Measurements from ENCODE around the gene PLEKHJ1.
A peak's percentile ranks its signal among the peaks of the same experiment; 100 is the strongest.
"Not testable (repeated sequence)": the region's sequence is repeated elsewhere in the genome, so short reads cannot be mapped to it uniquely, and the experiment has no call there.

The PLEKHJ1 gene

DNA sequence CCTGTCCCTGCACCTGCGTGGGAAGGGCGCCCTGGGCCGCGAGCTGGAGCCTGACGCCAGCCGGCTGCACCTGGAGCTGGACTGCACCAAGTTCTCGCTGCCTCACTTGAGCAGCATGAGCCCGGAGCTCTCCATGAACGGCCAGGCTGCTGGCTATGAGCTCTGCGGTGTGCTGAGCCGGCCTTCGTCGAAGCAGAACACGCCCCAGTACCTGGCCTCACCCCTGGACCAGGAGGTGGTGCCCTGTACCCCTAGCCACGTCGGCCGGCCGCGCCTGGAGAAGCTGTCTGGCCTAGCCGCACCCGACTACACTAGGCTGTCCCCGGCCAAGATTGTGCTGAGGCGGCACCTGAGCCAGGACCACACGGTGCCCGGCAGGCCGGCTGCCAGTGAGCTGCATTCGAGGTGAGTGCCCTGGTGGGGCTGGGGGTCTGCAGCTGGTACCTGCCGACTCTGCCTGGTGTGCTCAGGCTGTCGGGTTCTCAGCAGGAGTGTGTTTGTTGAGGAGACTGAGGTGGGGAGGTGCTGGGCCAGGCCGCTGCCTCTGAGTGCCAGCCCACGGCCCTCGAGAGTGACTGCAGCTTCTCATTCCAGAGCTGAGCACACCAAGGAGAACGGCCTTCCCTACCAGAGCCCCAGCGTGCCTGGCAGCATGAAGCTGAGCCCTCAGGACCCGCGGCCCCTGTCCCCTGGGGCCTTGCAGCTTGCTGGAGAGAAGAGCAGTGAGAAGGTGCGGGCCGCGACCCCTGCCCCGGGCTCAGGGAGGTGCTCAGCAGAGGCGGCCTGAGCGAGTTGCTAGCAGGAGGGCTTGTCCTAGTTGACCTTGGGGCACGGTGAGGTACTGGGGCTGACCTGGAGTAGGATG, 19.5 kb downstream of the PLEKHJ1 start:
- no peak for DNase-seq

DNA sequence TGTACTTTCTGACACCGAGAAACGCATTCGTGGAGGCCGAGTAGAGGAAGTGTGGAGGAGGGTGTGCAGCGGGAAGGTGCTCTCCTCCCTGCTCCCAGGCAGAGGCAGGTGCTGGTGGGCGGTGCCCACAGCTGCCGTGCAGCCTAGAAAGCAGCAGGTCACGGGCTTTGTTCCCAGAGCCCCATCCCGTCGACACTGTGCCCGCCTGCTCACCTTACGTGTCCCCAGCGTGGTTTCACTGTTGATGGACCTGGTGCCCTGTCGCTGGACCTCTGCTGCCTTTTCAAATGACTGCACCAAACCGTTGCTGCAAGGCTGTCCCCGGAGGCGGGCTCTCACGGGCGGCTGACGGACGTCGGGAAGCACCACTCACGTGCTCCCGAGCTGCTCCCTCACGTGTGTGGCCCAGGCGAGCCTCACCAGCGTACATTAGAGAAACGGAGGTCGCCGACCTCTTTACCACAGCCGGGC, 20.8 kb downstream of the PLEKHJ1 start:
- peak; percentile 62 for DNase-seq

DNA sequence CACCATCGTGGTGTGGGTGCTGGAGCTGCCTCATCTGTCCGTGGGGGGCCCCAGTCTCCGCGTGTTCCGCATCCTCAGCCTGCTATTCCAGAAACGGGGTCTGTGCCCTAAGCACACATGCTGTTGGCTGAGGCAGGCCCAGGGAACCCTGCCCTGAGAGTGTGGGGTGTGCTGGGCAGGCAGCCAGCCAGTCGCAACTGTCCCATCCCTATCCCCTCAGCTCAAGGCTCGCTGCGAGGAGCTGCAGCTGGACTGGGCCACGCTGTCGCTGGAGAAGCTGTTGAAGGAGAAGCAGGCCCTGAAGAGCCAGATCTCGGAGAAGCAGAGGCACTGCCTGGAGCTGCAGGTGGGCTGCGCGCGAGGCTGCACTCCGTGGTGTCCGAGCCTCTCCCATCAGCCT, 21.9 kb downstream of the PLEKHJ1 start:
- DNase-seq, result no peak

DNA sequence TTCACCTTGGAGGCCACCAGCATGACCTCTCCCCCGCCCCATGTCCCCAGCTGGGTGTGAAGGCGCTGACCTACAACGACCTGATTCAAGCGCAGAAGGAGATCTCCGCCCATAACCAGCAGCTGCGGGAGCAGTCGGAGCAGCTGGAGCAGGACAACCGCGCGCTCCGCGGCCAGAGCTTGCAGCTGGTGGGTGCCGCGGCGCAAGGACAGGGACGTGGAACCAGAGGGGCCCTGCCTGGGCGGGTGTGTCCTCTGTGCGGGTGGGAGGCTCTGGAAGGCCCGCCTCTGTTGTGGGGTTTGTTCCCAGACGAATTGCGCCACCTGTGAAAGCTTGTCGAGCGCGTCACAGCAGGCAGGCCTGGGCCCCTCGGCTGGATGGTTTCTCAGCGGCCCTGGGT, 22.3 kb downstream of the PLEKHJ1 start:
- DNase-seq, result no peak

- no peak for DNase-seq
Measured at GRCh38 chr19:2212861-2213711, 23.0 kb downstream of the PLEKHJ1 start.

DNA sequence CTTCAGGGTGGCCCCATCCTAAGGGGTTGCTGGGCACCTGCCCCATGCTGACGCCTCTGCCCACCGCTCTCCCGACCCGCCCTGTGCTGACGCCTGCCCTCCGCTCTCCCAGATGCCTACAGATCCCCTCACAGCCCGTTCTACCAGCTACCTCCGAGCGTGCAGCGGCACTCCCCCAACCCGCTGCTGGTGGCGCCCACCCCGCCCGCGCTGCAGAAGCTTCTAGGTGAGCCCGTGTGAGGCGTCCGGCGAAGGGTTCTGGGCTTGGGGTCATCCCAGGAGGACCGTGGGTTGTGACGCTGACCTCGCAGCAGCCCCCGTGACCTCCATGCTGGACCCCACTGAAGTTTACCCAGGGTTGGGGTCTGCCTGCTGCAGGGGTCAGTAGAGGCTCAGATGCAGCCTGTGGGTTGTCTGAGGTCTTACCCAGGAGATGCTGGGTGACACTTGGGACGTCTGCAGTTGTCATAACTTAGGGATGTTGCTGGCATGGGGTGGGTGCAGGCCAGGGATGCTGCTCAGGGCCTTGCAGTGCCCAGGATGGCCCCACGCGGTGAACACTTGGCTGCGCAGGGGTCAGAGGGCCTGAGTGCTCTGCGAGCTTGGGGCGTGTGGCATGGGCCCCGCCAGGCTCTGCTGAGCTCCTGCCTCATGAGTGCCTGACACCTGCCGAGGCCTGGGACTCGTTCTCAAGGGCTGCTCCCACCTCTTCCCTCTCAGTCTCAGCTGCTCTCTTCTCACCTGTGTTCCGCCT, 25.0 kb downstream of the PLEKHJ1 start:
- DNase-seq, result no peak

DNA sequence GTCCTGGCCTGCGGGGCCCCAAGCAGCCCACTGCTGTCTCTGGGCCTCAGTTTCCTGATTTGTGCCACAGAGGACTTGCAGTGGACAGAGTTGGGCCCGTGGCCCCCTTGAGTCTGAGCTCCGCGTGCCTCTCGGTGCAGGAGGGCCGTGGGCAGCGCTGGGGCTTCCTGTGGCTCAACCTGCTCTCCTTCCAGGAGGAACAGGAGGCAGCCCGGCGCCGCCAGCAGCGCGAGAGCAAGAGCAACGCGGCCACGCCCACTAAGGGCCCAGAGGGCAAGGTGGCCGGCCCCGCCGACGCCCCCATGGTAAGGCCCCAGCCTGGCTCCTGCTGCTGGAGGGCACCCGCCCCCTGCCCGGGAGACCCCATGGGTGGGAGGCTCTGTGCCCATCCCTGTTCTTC, 25.9 kb downstream of the PLEKHJ1 start:
- no peak for DNase-seq

DNA sequence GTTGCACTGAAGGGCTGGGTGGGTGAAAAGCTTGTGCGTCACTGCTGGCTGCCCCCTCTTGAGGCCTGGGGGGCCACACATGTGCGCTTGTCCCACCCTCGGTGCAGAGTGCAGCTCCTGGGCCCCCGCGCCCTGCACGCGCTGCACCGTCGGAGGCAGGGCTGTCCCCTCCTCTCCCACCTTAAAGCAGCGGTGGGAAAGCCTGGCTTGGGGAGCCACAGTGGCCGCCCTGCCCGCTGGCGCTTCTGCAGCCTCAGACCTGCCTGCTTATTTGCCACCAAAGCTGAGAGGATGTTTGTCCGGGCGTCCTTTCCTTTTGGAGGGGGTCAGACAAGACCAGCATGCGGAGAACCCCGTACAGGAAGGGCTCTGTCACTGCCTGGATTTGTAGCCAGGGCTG, 26.7 kb downstream of the PLEKHJ1 start:
- DNase-seq, result no peak

- no peak for DNase-seq
Measured at GRCh38 chr19:2208975-2209374, 27.2 kb downstream of the PLEKHJ1 start.

DNA sequence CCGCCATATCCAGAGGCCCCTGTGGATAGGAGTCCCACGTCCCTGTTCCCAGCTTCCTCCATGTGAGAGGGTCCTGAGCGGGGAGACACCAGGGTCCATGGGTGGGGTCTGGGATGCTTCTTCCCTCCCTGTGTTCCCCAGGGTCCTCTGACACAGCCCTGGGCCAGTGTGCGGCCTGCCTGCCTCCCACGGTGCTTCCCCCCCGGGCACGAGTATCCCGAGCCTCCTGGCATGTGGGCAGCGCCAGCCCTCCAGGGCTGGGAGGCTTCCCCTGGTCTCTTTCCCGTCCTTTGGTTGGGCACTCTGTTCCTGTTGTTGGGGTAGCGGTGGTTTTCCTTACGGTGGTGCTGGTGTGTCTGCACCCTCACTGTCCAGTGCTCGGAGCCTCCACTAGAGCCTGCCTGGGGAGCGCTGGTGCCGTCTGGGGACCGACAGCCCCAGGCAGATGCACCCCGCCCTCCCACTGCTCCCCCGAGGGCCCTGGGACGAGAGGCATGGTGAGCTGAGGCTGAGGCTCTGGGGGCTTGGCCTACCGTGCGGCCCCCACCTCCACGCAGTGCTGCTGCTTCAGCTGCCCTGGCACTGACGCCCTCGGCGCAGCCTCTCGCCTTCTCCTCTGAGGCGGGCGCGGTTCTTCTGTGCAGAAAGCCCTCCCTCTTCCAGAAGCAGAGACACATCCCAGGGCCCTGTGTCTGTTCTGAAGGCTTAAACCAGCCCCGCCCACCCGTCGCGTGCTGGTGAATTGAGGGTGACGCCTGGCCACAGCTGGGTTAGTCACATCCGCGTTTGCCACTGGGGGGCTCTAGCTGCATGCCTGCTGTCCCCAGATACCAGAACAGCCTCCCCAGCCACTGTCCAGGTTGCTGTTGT, 27.9 kb downstream of the PLEKHJ1 start:
- peak; percentile 39 for DNase-seq

GRCh38 chr19:2207008-2207407, 29.1 kb downstream of the PLEKHJ1 start:
- no peak for DNase-seq

DNA sequence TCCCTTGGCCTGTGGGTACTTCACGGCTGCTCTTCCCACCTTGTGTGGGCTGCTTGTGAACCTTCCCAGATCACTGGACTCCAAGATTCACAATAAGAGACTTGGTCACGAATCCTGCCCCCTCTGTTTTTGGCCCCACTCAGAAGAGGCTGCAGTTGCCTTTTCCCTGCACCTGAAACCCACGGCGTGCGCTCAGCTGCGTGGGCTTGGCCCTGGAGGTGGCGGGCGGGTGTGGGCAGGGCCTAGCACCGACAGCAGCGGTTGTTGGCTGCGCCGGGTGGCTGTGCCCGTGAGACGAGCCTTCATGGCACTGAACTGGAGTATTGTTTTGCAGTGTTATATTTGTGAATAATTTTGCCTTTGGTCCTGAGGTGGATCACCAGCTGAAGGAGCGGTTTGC, 33.8 kb downstream of the PLEKHJ1 start:
- DNase-seq, result no peak

DNA sequence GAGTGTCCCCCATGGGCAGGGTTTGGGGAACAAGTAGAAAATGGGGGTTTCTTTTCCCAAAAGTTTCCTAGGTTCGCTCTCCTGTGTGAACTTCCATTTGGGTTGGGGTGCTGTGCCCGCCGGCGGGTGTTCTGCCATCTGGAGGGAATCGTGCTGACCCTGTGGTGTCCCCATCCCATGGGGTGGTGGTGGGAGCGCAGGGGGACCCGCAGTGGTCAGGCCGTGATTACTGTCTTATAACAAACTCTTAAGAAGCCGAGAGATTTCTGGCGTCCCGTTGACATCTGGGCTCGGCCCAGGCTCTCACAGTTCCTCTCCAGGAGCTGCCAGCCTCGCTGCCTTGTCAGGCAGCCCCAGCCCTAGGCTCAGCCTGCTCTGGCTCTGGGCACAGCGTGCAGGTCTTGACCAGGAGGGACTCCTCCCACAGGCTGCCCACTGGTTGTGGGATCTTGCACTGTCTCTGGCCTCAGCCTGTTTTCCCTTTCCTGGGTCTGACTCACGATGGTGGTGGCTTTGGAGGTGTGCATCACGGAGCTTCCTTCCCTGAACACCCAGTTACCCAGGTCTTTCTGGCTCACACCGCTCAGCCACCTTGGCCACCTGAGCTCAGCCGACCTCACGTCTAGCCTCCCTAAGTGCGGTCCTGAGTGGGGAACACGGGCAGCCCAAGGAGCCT, 34.5 kb downstream of the PLEKHJ1 start:
- DNase-seq, result no peak

DNA sequence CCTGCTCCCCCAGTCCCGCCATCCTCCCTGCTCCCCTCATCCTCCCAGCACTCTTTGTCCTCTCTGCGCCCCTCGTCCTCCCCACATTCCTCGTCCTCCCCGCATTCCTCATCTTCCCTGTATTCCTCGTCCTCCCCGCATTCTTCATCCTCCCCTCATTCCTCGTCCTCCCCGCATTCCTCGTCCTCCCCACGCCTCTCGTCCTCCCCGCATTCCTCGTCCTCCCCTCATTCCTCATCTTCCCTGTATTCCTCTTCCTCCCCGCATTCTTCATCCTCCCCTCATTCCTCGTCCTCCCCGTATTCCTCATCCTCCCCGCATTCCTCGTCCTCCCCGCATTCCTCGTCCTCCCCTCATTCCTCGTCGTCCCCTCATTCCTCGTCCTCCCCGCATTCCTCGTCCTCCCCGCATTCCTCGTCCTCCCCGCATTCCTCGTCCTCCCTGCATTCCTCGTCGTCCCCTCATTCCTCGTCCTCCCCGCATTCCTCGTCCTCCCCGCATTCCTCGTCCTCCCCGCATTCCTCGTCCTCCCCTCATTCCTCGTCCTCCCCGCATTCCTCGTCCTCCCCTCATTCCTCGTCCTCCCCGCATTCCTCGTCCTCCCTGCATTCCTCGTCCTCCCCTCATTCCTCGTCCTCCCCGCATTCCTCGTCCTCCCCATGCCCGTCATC, 35.4 kb downstream of the PLEKHJ1 start:
- not testable (repeated sequence) for DNase-seq

- DNase-seq, result no peak
Measured at GRCh38 chr19:2199861-2200623, 36.1 kb downstream of the PLEKHJ1 start.

- DNase-seq, result no peak
Measured at GRCh38 chr19:2199215-2199614, 36.9 kb downstream of the PLEKHJ1 start.

GRCh38 chr19:2198317-2198716, 37.8 kb downstream of the PLEKHJ1 start:
- DNase-seq, result no peak

DNA sequence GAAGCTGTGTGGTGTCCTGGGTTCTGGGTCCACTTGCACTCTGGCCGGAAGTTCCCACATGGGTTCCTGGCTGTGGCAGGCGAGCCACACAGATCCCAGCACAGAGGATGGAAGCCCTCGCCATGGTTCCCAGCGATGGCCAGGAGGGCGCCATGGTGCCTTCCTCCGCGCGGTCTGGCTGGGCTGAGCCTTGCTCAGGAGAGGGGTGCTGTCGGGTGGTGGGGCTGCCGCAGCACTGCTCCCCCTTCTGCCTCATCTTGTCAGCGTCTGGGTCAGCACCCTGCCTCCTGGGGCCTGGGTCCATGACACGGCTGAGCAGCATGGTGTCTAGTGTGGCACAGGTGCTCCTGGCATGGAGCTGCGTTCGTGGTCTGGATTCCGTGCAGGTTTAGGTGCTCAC, 38.9 kb downstream of the PLEKHJ1 start:
- no peak for DNase-seq

GRCh38 chr19:2195914-2196313, 40.2 kb downstream of the PLEKHJ1 start:
- DNase-seq, result no peak

- DNase-seq, result no peak
Measured at GRCh38 chr19:2195361-2195760, 40.8 kb downstream of the PLEKHJ1 start.
